Ovary (tissue), 3 donors: ENCODE measurements around the gene BAK1.
"Not testable (repeated sequence)": the region's sequence is repeated elsewhere in the genome, so short reads cannot be mapped to it uniquely, and the experiment has no call there.

Experiments used
- CTCF ChIP-seq, 3 donors: fragments of 450-650 bp in 2 of 3; fragments of 200-600 bp in 1 of 3; IDR thresholded peaks; one replicate each; pipeline versions ENCODE4 v1.5.1 to v1.8.0; 2016 to 2022; ENCODE audit warnings: antibody characterized with exemption in 3 of 3, mild to moderate bottlenecking in 1 of 3
- EP300 ChIP-seq: sonication (generic); formaldehyde crosslinking; IDR thresholded peaks from one replicate; pipeline ENCODE4 v1.6.1; 2017; ENCODE audit warnings: antibody characterized with exemption
- POLR2A ChIP-seq: fragments of 450-650 bp; IDR thresholded peaks from one replicate; pipeline ENCODE4 v1.6.1; 2017; ENCODE audit warnings: antibody characterized with exemption, mild to moderate bottlenecking, moderate library complexity
- donor health status: DM: no; HTN: no; CAD: no.

DNA sequence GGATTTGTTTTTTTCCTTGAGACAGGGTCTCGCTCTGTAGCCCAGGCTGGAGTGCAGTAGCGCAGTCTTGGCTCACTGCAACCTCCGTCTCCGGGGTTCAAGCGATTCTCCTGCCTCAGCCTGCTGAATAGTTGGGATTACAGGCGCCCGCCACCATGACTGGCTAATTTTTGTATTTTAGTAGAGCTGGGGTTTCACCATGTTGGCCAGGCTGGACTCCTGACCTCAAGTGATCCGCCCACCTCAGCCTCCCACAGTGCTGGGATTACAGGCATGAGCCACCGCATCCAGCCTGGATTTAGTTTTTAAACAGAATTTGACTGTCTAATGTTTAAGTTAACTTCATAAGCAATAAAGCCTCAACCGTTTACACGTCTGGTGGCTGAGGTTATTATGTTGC, 34.8 kb downstream of the BAK1 start:
- TF ChIP-seq CTCF (IDR thresholded peaks at IDR 0.05); POLR2A; EP300: not testable (repeated sequence)
